Measurements from ENCODE around the gene OLA1.

OLA1 gene

GRCh38 chr2:174208026-174208425, 40.3 kb downstream of the OLA1 start:
- no peak for TF ChIP-seq FOXP2 (optimal IDR thresholded peaks at IDR 0.05; ENCODE audit: borderline replicate concordance, extremely low read depth, extremely low read length, insufficient read depth)
- TF ChIP-seq TAF1 (IDR thresholded peaks at IDR 0.05; ENCODE audit: borderline replicate concordance, insufficient read depth, low read length), result no peak
- TF ChIP-seq SIN3A (IDR thresholded peaks at IDR 0.05; ENCODE audit: borderline replicate concordance, insufficient read depth, low read length), result no peak
- no peak for TF ChIP-seq POLR2AphosphoS5 (IDR thresholded peaks at IDR 0.05; ENCODE audit: low read depth, low read length)
- no peak for TF ChIP-seq REST (IDR thresholded peaks at IDR 0.05; ENCODE audit: insufficient read depth in 1 of 2, low read depth in 2 of 2, low read length in 2 of 2)

DNA sequence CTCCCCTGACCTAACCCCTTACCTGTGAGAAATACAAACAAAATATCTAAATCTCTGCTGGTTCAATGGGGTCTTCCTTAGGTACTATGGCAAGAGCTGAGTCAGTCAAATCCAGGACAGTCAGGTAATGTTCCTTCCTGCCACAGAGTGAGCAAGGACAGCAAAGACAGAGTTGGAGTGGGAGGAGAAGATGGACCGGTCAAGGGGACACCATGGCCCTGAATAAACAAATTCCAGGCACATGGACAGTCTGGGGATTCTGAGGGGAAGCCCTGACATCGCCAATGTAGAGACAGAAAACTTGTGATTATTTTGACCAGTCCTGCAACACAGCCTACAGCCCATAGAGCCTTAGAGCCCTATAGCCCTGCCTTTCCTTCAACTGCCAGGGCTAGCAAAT, 42.8 kb downstream of the OLA1 start:
- TF ChIP-seq SIN3A (IDR thresholded peaks at IDR 0.05; ENCODE audit: borderline replicate concordance, insufficient read depth, low read length), result no peak
- no peak for TF ChIP-seq POLR2AphosphoS5 (IDR thresholded peaks at IDR 0.05; ENCODE audit: low read depth, low read length)
- no peak for TF ChIP-seq FOXP2 (optimal IDR thresholded peaks at IDR 0.05; ENCODE audit: borderline replicate concordance, extremely low read depth, extremely low read length, insufficient read depth)
- TF ChIP-seq REST (IDR thresholded peaks at IDR 0.05; ENCODE audit: insufficient read depth in 1 of 2, low read depth in 2 of 2, low read length in 2 of 2), result no peak
- no peak for TF ChIP-seq TAF1 (IDR thresholded peaks at IDR 0.05; ENCODE audit: borderline replicate concordance, insufficient read depth, low read length)

DNA sequence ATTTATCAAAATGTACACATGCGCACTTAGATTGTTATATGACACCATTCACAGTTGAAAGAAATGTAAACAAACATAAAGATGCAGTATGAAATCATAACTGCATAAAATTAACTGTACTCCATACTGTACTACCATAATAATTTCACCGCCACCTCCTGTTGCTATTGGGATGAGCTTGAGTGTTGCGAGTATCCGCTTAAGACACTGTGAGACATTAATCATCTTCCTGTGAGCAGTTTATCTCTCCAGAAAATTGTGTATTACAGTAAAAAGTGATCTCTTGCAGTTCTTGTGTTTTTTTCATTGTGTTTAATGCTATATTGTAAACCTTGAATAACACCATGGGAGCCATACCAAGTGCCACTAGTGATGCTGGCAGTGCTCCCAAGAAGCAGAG, 46.1 kb downstream of the OLA1 start:
- TF ChIP-seq REST (IDR thresholded peaks at IDR 0.05; ENCODE audit: insufficient read depth in 1 of 2, low read depth in 2 of 2, low read length in 2 of 2), result no peak
- TF ChIP-seq TAF1 (IDR thresholded peaks at IDR 0.05; ENCODE audit: borderline replicate concordance, insufficient read depth, low read length), result no peak
- TF ChIP-seq SIN3A (IDR thresholded peaks at IDR 0.05; ENCODE audit: borderline replicate concordance, insufficient read depth, low read length), result no peak
- no peak for TF ChIP-seq POLR2AphosphoS5 (IDR thresholded peaks at IDR 0.05; ENCODE audit: low read depth, low read length)
- no peak for TF ChIP-seq FOXP2 (optimal IDR thresholded peaks at IDR 0.05; ENCODE audit: borderline replicate concordance, extremely low read depth, extremely low read length, insufficient read depth)

DNA sequence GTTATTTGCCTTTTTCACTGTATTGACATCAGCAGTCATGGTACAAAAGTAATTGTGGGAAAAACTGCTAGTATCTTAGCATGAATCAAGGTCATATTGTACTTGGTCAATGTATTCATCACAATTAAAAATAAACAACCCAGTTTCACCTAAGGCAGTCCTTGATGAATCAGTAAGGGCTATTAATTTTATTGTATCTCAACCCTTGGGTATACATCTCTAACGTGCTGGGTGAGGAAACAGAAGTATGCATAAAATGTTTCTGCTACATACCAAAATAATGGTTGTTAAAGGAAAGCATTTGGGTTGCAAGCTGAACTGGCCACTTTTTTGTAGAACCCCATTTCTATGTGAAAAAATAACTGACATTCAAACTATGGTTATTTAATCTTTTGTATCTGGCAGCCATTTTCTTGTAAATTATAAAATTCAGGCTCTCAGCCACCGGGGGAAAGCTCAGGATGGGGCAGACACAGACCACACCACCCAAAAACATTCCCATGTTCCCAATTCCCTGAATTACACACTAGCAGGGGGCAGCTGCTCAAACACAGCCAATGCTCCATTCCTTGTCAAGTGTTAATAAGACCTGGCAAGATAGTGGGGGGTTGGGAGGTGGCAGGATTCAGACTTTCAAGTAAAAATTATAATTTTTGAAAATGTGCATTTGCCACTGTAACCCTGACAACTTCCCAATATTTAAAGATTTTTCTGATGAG, 49.3 kb downstream of the OLA1 start:
- TF ChIP-seq TAF1 (IDR thresholded peaks at IDR 0.05; ENCODE audit: borderline replicate concordance, insufficient read depth, low read length) (no peak), POLR2AphosphoS5 (IDR thresholded peaks at IDR 0.05; ENCODE audit: low read depth, low read length) (no peak), SIN3A (IDR thresholded peaks at IDR 0.05; ENCODE audit: borderline replicate concordance, insufficient read depth, low read length) (no peak), REST (IDR thresholded peaks at IDR 0.05; ENCODE audit: insufficient read depth in 1 of 2, low read depth in 2 of 2, low read length in 2 of 2) (no peak), FOXP2 (optimal IDR thresholded peaks at IDR 0.05; ENCODE audit: borderline replicate concordance, extremely low read depth, extremely low read length, insufficient read depth) (no peak)

All from PFSK-1 (cell line).